Activated T-helper 9 cell treated with anti-CD3 and anti-CD28 coated beads, Interleukin-2, amount 50 U/mL, for 16 hours (primary cell): ENCODE results near the gene BHMT.
"Not testable (repeated sequence)": the region's sequence is repeated elsewhere in the genome, so short reads cannot be mapped to it uniquely, and the experiment has no call there.

ENCODE experiments used
- DNase-seq: peaks from one replicate; pipeline ENCODE4 v3.0.0-alpha.2; 2020; ENCODE audit warnings: low read depth

BHMT gene

GRCh38 chr5:79172269-79172668 lies 60.7 kb downstream of the BHMT start:
- DNase-seq = no peak

GRCh38 chr5:79173626-79174025 lies 62.0 kb downstream of the BHMT start:
- DNase-seq = no peak

GRCh38 chr5:79180449-79180848 lies 68.8 kb downstream of the BHMT start:
- not testable (repeated sequence) for DNase-seq

GRCh38 chr5:79181419-79182022 lies 69.9 kb downstream of the BHMT start:
- no peak for DNase-seq
